GM18519 (cell line): Measurements from ENCODE around the gene ROR1.
"Not testable (repeated sequence)": the region's sequence is repeated elsewhere in the genome, so short reads cannot be mapped to it uniquely, and the experiment has no call there.

Experiments used
- ATAC-seq: cut with Tn5 transposase; IDR thresholded peaks from one replicate; pipeline ENCODE4 v1.9.1; 2021; ENCODE audit warnings: mild to moderate bottlenecking, moderate library complexity; ENCODE audit not compliant: unreplicated experiment, low FRiP score

ROR1 gene

GRCh38 chr1:64073705-64074104 is 299.9 kb downstream of the ROR1 start:
- no peak for ATAC-seq

- no peak for ATAC-seq
These were observed 300.9 kb downstream of the ROR1 start for GRCh38 chr1:64074767-64075166.

GRCh38 chr1:64077281-64077940 is 303.6 kb downstream of the ROR1 start:
- no peak for ATAC-seq

- ATAC-seq, result no peak
These were observed 307.2 kb downstream of the ROR1 start for GRCh38 chr1:64080941-64081562.

- no peak for ATAC-seq
These were observed 308.6 kb downstream of the ROR1 start for GRCh38 chr1:64082459-64082858.

- no peak for ATAC-seq
These were observed 310.6 kb downstream of the ROR1 start for GRCh38 chr1:64084451-64084850.

- no peak for ATAC-seq
These were observed 314.0 kb downstream of the ROR1 start for GRCh38 chr1:64087768-64088167.

- ATAC-seq, result no peak
These were observed 316.6 kb downstream of the ROR1 start for GRCh38 chr1:64090436-64090835.

GRCh38 chr1:64092851-64093371 is 319.1 kb downstream of the ROR1 start:
- ATAC-seq, result no peak

GRCh38 chr1:64093941-64094340 is 320.1 kb downstream of the ROR1 start:
- ATAC-seq, result no peak

GRCh38 chr1:64095832-64096231 is 322.0 kb downstream of the ROR1 start:
- no peak for ATAC-seq

- no peak for ATAC-seq
These were observed 324.0 kb downstream of the ROR1 start for GRCh38 chr1:64097859-64098258.

GRCh38 chr1:64098436-64098835 is 324.6 kb downstream of the ROR1 start:
- ATAC-seq, result no peak

- no peak for ATAC-seq
These were observed 325.2 kb downstream of the ROR1 start for GRCh38 chr1:64098846-64099582.

- ATAC-seq, result no peak
These were observed 327.0 kb downstream of the ROR1 start for GRCh38 chr1:64100791-64101190.

GRCh38 chr1:64104585-64104984 is 330.8 kb downstream of the ROR1 start:
- not testable (repeated sequence) for ATAC-seq

- no peak for ATAC-seq
These were observed 333.3 kb downstream of the ROR1 start for GRCh38 chr1:64107118-64107519.

GRCh38 chr1:64107632-64108031 is 333.8 kb downstream of the ROR1 start:
- ATAC-seq, result no peak

GRCh38 chr1:64110924-64111777 is 337.3 kb downstream of the ROR1 start:
- no peak for ATAC-seq

GRCh38 chr1:64111787-64112186 is 338.0 kb downstream of the ROR1 start:
- ATAC-seq, result no peak

GRCh38 chr1:64112281-64112680 is 338.5 kb downstream of the ROR1 start:
- no peak for ATAC-seq
